Trophoblast cell (in vitro differentiated cells and primary cell): ENCODE data around the gene BSPH1.

ENCODE experiments used
- DNase-seq, 2 donors: peaks; one replicate each; pipeline ENCODE4 v3.0.0-alpha.2; 2016
- H2AFZ ChIP-seq: 2 replicates; pipeline ENCODE4 v1.6.1; 2013; ENCODE audit warnings: low read length, moderate library complexity, mild to moderate bottlenecking; ENCODE audit not compliant: insufficient read depth, poor library complexity
- H2AK5ac ChIP-seq: 2 replicates; pipeline ENCODE4 v1.6.1; 2013; ENCODE audit warnings: mild to moderate bottlenecking, low read length
- H2BK120ac ChIP-seq: 2 replicates; pipeline ENCODE4 v1.6.1; 2013; ENCODE audit warnings: low read length, mild to moderate bottlenecking, moderate library complexity; ENCODE audit not compliant: insufficient read depth, poor library complexity
- H2BK12ac ChIP-seq: 2 replicates; pipeline ENCODE4 v1.6.1; 2013; ENCODE audit warnings: mild to moderate bottlenecking, low read length, moderate library complexity
- H2BK5ac ChIP-seq: 2 replicates; pipeline ENCODE4 v1.6.1; 2013; ENCODE audit warnings: low read length, low read depth, moderate library complexity, mild to moderate bottlenecking; ENCODE audit not compliant: poor library complexity
- H3K14ac ChIP-seq: 2 replicates; pipeline ENCODE4 v1.6.1; 2013; ENCODE audit warnings: mild to moderate bottlenecking, low read length
- H3K18ac ChIP-seq: 2 replicates; pipeline ENCODE4 v1.6.1; 2013; ENCODE audit warnings: mild to moderate bottlenecking, low read length
- H3K23ac ChIP-seq: 2 replicates; pipeline ENCODE4 v1.6.1; 2013; ENCODE audit warnings: low read length
- H3K27ac ChIP-seq: 2 replicates; pipeline ENCODE4 v1.5.1; 2013; ENCODE audit warnings: low read depth, mild to moderate bottlenecking, inconsistent platforms, low read length, moderate library complexity
- H3K27me3 ChIP-seq: 2 replicates; pipeline ENCODE4 v1.6.1; 2013; ENCODE audit warnings: inconsistent platforms, mild to moderate bottlenecking, low read length, moderate library complexity; ENCODE audit not compliant: insufficient read depth
- H3K36me3 ChIP-seq, 2 experiments: 1 replicate in 1 of 2; 2 replicates in 1 of 2; pipeline ENCODE4 v1.6.1; 2013; ENCODE audit warnings: low read length in 2 of 2, mild to moderate bottlenecking in 2 of 2, moderate library complexity in 1 of 2; ENCODE audit not compliant: insufficient read depth in 2 of 2, control insufficient read depth in 1 of 2
- H3K4ac ChIP-seq: 2 replicates; pipeline ENCODE4 v1.6.1; 2013; ENCODE audit warnings: low read depth, mild to moderate bottlenecking, low read length, moderate library complexity
- H3K4me1 ChIP-seq, 2 experiments: 1 replicate in 1 of 2; 2 replicates in 1 of 2; pipeline ENCODE4 v1.6.1; 2013; ENCODE audit warnings: low read length in 2 of 2, mild to moderate bottlenecking in 2 of 2, moderate library complexity in 1 of 2; ENCODE audit not compliant: insufficient read depth in 2 of 2, control insufficient read depth in 1 of 2
- H3K4me2 ChIP-seq: 2 replicates; pipeline ENCODE4 v1.6.1; 2013; ENCODE audit warnings: inconsistent platforms, mild to moderate bottlenecking, low read length, moderate library complexity
- H3K4me3 ChIP-seq: 2 replicates; pipeline ENCODE4 v1.5.1; 2013; ENCODE audit warnings: mild to moderate bottlenecking, low read depth, low read length, inconsistent platforms
- H3K79me1 ChIP-seq: one replicate; pipeline ENCODE4 v1.6.1; 2013; ENCODE audit warnings: low read length
- H3K79me2 ChIP-seq: 2 replicates; pipeline ENCODE4 v1.6.1; 2013; ENCODE audit warnings: low read length, mild to moderate bottlenecking; ENCODE audit not compliant: control insufficient read depth, insufficient read depth, poor library complexity
- H3K9ac ChIP-seq: 2 replicates; pipeline ENCODE4 v1.6.1; 2013; ENCODE audit warnings: mild to moderate bottlenecking, low read length
- H3K9me3 ChIP-seq: 2 replicates; pipeline ENCODE4 v1.6.1; 2013; ENCODE audit warnings: low read depth, mild to moderate bottlenecking, control low read depth, inconsistent platforms, low read length; ENCODE audit not compliant: insufficient read depth
- H4K12ac ChIP-seq: 2 replicates; pipeline ENCODE4 v1.6.1; 2013; ENCODE audit warnings: low read depth, mild to moderate bottlenecking, low read length, moderate library complexity
- H4K8ac ChIP-seq: 2 replicates; pipeline ENCODE4 v1.6.1; 2013; ENCODE audit warnings: low read depth, mild to moderate bottlenecking, low read length, moderate library complexity
- H4K91ac ChIP-seq: one replicate; pipeline ENCODE4 v1.6.1; 2013; ENCODE audit warnings: low read depth, mild to moderate bottlenecking, low read length, moderate library complexity
- WGBS: extraction: QIAGEN DNeasy Blood & Tissue Kit; methylation state at CpG from one replicate; pipeline ENCODE4 v1.1.7; 2013; ENCODE audit warnings: missing lambda C conversion rate; ENCODE audit not compliant: insufficient read length, insufficient coverage; ENCODE audit errors: extremely low coverage; 5-methylcytosine and 5-hydroxymethylcytosine counted together

Gene BSPH1

DNA sequence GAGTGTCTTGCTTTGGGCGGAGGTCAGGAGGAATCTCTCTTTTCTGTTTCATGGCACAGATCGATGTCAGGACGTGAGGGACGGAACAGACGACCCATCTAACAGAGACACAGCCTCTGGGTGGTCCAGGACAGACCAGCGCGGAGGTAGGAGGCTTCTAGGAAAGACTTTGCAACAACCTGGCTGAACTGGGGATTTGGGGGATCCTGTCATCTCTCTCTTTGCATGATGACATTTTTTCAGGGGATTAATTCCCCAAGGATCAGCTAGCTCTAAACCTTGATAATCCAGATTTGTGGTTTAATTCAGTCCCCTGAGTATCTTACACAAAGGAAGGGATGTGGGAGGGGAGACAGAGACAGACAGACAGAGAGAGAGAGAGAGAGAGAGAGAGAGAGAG lies 37.5 kb upstream of the BSPH1 start:
- Histone ChIP-seq H2BK120ac (no peak overlapping the region), H3K4me1 (no peaks in the 10 kb centered on the region), H4K91ac (no peak overlapping the region), H3K79me2 (no peaks in the 10 kb centered on the region), H3K4me2 (no peak overlapping the region), H2AK5ac (no peak overlapping the region), H2BK12ac (no peak overlapping the region), H3K9ac (no peak overlapping the region), H3K23ac (no peak overlapping the region), H3K36me3 (no peaks in the 10 kb centered on the region), H3K18ac (no peak overlapping the region), H2BK5ac (no peak overlapping the region), H3K79me1 (no peaks in the 10 kb centered on the region), H3K9me3 (no peaks in the 10 kb centered on the region), H3K4ac (no peak overlapping the region), H4K8ac (no peak overlapping the region), H3K14ac (no peak overlapping the region), H4K12ac (no peak overlapping the region), H3K4me3 (no peak overlapping the region), H2AFZ (no peak overlapping the region), H3K27me3 (no peaks in the 10 kb centered on the region), H3K27ac (no peak overlapping the region)
- no CpG with 5 or more reads among the region's 7 CpGs for WGBS
- no peak for DNase-seq

DNA sequence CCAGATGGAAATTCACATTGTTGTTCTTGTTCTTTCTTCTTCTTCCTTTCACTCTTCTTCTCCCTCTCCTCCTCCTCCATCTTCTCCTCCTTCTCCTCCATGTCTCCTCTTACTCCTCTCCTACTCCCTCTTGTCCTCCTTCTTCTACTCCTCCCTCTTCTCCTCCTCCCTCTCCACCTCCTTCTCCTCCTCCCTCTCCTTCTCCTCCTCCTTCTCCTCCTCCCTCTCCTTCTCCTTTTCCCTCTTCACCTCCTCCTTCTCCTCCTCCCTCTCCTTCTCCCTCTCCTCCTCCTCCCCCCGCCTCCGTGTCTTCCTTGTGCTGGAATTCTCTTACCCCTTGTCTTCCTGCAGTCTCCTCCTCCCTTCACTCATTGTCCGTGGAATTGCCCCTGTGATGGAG lies 33.5 kb upstream of the BSPH1 start:
- no peak overlapping the region for H2BK12ac ChIP-seq
- no peak for DNase-seq
- no peaks in the 10 kb centered on the region for H3K79me1 ChIP-seq
- H2AK5ac ChIP-seq, result no peak overlapping the region
- no peak overlapping the region for H3K9ac ChIP-seq
- no peak overlapping the region for H3K14ac ChIP-seq
- H3K18ac ChIP-seq, result no peak overlapping the region
- H4K8ac ChIP-seq, result no peak overlapping the region
- H3K27me3 ChIP-seq, result no peaks in the 10 kb centered on the region
- no peak overlapping the region for H2AFZ ChIP-seq
- H4K91ac ChIP-seq, result no peak overlapping the region
- H3K23ac ChIP-seq, result no peak overlapping the region
- H3K4ac ChIP-seq, result no peak overlapping the region
- no peaks in the 10 kb centered on the region for H3K9me3 ChIP-seq
- H3K4me3 ChIP-seq, result no peak overlapping the region
- H2BK120ac ChIP-seq, result no peak overlapping the region
- no peak overlapping the region for H3K27ac ChIP-seq
- H3K79me2 ChIP-seq, result no peaks in the 10 kb centered on the region
- no peaks in the 10 kb centered on the region for H3K36me3 ChIP-seq
- WGBS, result 100% methylated on average over 2 of the region's 3 CpGs
- no peak overlapping the region for H3K4me2 ChIP-seq
- no peak overlapping the region for H2BK5ac ChIP-seq
- H3K4me1 ChIP-seq, result no peaks in the 10 kb centered on the region
- H4K12ac ChIP-seq, result no peak overlapping the region

DNA sequence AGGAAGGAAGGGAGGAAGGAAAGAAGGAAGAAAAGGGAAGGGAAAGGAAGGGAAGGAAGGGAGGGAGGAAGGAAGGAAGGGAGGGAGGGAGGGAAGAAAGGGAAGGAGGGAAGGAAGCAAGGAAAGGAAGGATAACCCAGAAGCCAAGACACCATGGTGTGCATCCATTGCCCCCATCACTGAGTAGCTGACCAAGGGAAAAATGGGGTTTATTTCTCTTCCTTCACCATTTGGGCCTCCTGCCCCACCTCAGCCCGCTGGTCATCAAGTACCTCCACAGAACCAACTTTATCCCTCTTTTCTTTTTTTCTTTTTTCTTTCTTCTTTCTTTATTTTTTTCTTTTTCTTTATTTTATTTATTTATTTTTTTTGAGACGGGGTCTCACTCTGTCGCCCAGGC lies 31.5 kb upstream of the BSPH1 start:
- Histone ChIP-seq H3K27me3 (no peaks in the 10 kb centered on the region), H3K4me1 (no peaks in the 10 kb centered on the region), H2BK12ac (no peak overlapping the region), H3K79me2 (no peaks in the 10 kb centered on the region), H2BK5ac (no peak overlapping the region), H3K36me3 (no peaks in the 10 kb centered on the region), H3K9me3 (no peaks in the 10 kb centered on the region), H2AFZ (no peak overlapping the region), H2AK5ac (no peak overlapping the region), H4K8ac (no peak overlapping the region), H2BK120ac (no peak overlapping the region), H3K23ac (no peak overlapping the region), H3K4me3 (no peak overlapping the region), H3K18ac (no peak overlapping the region), H3K14ac (no peak overlapping the region), H4K12ac (no peak overlapping the region), H3K4ac (no peak overlapping the region), H3K79me1 (no peaks in the 10 kb centered on the region), H3K4me2 (no peak overlapping the region), H3K9ac (no peak overlapping the region), H3K27ac (no peak overlapping the region), H4K91ac (no peak overlapping the region)
- no peak for DNase-seq
- no CpG with 5 or more reads among the region's 3 CpGs for WGBS

DNA sequence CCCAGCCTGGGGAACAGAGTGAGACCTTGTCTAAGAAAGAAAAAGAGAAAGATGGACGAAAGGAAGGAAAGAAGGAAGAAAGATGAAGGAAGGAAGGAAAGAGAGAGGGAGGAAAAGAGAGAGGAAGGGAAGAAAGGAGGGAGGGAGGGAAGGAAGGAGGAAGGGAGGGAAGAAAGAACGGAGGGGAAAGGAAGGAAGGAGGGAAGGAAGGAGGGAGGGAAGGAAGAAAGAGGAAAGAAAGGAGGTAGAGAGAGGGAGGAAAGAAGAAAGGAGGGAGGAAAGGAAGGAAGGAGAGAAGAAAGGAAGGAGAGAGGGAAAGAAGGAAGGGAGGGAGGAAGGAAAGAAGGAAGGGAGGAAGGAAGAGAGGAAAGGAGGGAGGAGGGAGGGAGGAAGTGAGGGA lies 31.0 kb upstream of the BSPH1 start:
- Histone ChIP-seq H2BK120ac (no peak overlapping the region), H2BK12ac (no peak overlapping the region), H3K27ac (no peak overlapping the region), H3K79me2 (no peaks in the 10 kb centered on the region), H3K9me3 (no peaks in the 10 kb centered on the region), H3K27me3 (no peaks in the 10 kb centered on the region), H4K91ac (no peak overlapping the region), H3K23ac (no peak overlapping the region), H3K4ac (no peak overlapping the region), H4K12ac (no peak overlapping the region), H3K4me2 (no peak overlapping the region), H2AFZ (no peak overlapping the region), H3K4me3 (no peak overlapping the region), H3K18ac (no peak overlapping the region), H2BK5ac (no peak overlapping the region), H3K79me1 (no peaks in the 10 kb centered on the region), H2AK5ac (no peak overlapping the region), H3K9ac (no peak overlapping the region), H3K14ac (no peak overlapping the region), H3K36me3 (no peaks in the 10 kb centered on the region), H3K4me1 (no peaks in the 10 kb centered on the region), H4K8ac (no peak overlapping the region)
- WGBS, result 91% methylated on average over 1 of the region's 2 CpGs
- DNase-seq, result no peak
